SU-DHL-6 (cell line): ENCODE results near the gene TLK2.

Source experiments
- H2AFZ ChIP-seq: fragments of 200-600 bp; sonication (generic); 2 replicates; pipeline ENCODE4 v1.6.1; 2014; ENCODE audit warnings: low read depth, mild to moderate bottlenecking, moderate library complexity, mixed read lengths, antibody characterized with exemption, low read length; ENCODE audit not compliant: severe bottlenecking
- H3F3A ChIP-seq: fragments of 200-600 bp; shearing (Covaris generic); 2 replicates; pipeline ENCODE4 v1.6.0; 2016; ENCODE audit warnings: antibody characterized with exemption, mild to moderate bottlenecking; ENCODE audit not compliant: insufficient read depth
- H3K27ac ChIP-seq: fragments of 200-600 bp; sonication (generic); 2 replicates; pipeline ENCODE4 v1.5.1; 2016; ENCODE audit warnings: low read depth, mild to moderate bottlenecking, low read length, moderate library complexity, mixed read lengths
- H3K27me3 ChIP-seq: fragments of 200-600 bp; sonication (generic), shearing (Covaris generic); 2 replicates; pipeline ENCODE4 v1.6.0; 2014; ENCODE audit warnings: mild to moderate bottlenecking, low read length
- H3K36me3 ChIP-seq: fragments of 200-600 bp; sonication (generic); 2 replicates; pipeline ENCODE4 v1.6.1; 2014; ENCODE audit warnings: mild to moderate bottlenecking, low read length, mixed read lengths
- H3K4me2 ChIP-seq: fragments of 300-600, 200-600 bp; shearing (Covaris generic), sonication (generic); 2 replicates; pipeline ENCODE4 v1.6.0; 2014; ENCODE audit warnings: low read length, low read depth, mild to moderate bottlenecking; ENCODE audit not compliant: poor library complexity, severe bottlenecking
- H3K4me3 ChIP-seq: fragments of 200-600 bp; sonication (generic); 2 replicates; pipeline ENCODE4 v1.5.1; 2014; ENCODE audit warnings: antibody characterized with exemption, low read length, mild to moderate bottlenecking, mixed read lengths; ENCODE audit not compliant: insufficient read depth, poor library complexity, severe bottlenecking
- H3K79me2 ChIP-seq: fragments of 200-600 bp; sonication (generic); 2 replicates; pipeline ENCODE4 v1.6.1; 2014; ENCODE audit warnings: mild to moderate bottlenecking, low read length, moderate library complexity; ENCODE audit not compliant: insufficient read depth
- H3K9ac ChIP-seq: fragments of 200-600 bp; sonication (generic); 2 replicates; pipeline ENCODE4 v1.7.0; 2014; ENCODE audit warnings: mild to moderate bottlenecking, low read length
- H3K9me2 ChIP-seq: fragments of 200-600 bp; sonication (generic); replicated peaks from 2 replicates; pipeline ENCODE4 v1.6.1; 2014; ENCODE audit warnings: low read length; ENCODE audit not compliant: insufficient read depth
- H3K9me3 ChIP-seq: fragments of 200-600 bp; sonication (generic); 2 replicates; pipeline ENCODE4 v1.6.1; 2014; ENCODE audit warnings: low read length, mixed read lengths; ENCODE audit not compliant: insufficient read depth
- H4K20me1 ChIP-seq: fragments of 200-600 bp; sonication (generic); 2 replicates; pipeline ENCODE4 v1.6.1; 2014; ENCODE audit warnings: low read depth, mild to moderate bottlenecking, antibody characterized with exemption, low read length, moderate library complexity, mixed read lengths
- EZH2phosphoT487 ChIP-seq: fragments of 200-600 bp; sonication (generic), shearing (Covaris generic); conservative IDR thresholded peaks from 2 replicates; pipeline ENCODE4 v1.6.1; 2018; ENCODE audit warnings: mild to moderate bottlenecking, antibody characterized with exemption, low read length, moderate library complexity, mixed read lengths
- TF ChIP-seq, protein P1 (sequence below): fragments of 200-600 bp; sonication (generic); IDR thresholded peaks from one replicate; pipeline ENCODE4 v1.5.1; 2017; ENCODE audit warnings: antibody characterized with exemption, mild to moderate bottlenecking, low read length, moderate library complexity; ENCODE audit not compliant: insufficient read depth, poor library complexity, severe bottlenecking

TLK2 gene

DNA sequence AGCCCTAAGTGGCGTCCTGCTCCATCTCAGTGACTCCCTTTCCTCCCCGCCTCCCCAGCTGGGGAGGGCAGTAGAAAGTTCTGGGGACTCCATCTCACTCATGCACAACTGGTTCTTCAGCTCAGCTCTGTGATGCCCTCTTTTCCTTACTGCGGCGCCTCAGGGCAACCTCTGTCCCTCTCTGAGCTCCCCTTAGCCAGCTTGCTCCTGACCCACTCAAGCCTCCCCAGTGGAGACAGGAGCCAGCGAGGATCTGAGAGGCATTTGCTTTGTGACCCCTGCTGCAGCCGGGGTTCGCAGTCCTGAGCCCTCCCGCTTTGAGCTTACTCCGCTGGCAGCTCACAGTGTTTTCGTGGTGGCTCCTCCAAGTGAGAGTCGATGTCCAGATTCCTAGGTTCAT, 142.6 kb downstream of the TLK2 start:
- H3F3A ChIP-seq = no peaks in the 10 kb centered on the region
- TF ChIP-seq, protein P1, sequence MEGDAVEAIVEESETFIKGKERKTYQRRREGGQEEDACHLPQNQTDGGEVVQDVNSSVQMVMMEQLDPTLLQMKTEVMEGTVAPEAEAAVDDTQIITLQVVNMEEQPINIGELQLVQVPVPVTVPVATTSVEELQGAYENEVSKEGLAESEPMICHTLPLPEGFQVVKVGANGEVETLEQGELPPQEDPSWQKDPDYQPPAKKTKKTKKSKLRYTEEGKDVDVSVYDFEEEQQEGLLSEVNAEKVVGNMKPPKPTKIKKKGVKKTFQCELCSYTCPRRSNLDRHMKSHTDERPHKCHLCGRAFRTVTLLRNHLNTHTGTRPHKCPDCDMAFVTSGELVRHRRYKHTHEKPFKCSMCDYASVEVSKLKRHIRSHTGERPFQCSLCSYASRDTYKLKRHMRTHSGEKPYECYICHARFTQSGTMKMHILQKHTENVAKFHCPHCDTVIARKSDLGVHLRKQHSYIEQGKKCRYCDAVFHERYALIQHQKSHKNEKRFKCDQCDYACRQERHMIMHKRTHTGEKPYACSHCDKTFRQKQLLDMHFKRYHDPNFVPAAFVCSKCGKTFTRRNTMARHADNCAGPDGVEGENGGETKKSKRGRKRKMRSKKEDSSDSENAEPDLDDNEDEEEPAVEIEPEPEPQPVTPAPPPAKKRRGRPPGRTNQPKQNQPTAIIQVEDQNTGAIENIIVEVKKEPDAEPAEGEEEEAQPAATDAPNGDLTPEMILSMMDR = no peak
- no peak for TF ChIP-seq EZH2phosphoT487
- H3K9ac ChIP-seq = no peak overlapping the region
- no peaks in the 10 kb centered on the region for H3K27me3 ChIP-seq
- no peak overlapping the region for H3K27ac ChIP-seq
- no peaks in the 10 kb centered on the region for H4K20me1 ChIP-seq
- H3K4me2 ChIP-seq = no peak overlapping the region
- no peak overlapping the region for H2AFZ ChIP-seq
- no peaks in the 10 kb centered on the region for H3K36me3 ChIP-seq
- no peaks in the 10 kb centered on the region for H3K9me3 ChIP-seq
- H3K79me2 ChIP-seq = no peaks in the 10 kb centered on the region
- H3K9me2 ChIP-seq = no peaks in the 10 kb centered on the region
- no peak overlapping the region for H3K4me3 ChIP-seq

DNA sequence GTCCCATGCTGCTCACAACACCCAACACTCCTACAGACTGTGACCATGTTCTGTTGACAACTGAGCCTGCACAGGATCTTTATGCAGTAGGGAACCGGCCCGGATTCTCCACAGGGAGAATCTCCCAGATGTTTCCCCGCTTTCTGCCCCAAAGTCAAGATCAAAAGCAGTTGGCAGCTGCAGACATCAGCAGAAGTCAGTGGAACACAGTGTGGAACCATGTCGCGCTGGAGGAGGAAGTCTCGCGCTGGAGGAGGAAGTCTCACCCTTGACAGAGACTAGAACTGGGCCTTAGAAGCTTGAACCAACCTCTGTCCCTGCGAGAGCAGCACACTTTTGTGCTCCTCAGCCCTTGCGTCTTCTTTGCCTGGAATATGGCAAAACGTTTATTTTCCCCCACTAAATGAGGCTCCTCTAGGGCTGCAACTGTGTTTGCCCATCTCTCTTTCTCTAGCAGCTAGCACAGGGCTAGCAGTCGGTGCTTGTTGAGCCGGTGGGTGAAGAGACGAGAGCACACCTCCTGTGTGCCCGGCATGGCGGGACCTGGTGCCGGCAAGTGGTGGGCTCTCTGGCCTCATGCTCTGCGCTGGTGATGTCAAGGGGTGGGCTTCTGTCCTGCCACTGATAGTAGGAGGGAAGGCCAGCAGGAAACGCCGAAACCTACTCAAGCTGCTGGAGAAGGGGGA, 146.7 kb downstream of the TLK2 start:
- Histone ChIP-seq H3K27me3 (no peaks in the 10 kb centered on the region), H3F3A (no peaks in the 10 kb centered on the region), H3K4me3 (no peak overlapping the region), H3K9ac (no peak overlapping the region), H2AFZ (no peak overlapping the region), H3K36me3 (no peaks in the 10 kb centered on the region), H3K4me2 (no peak overlapping the region), H3K9me3 (no peaks in the 10 kb centered on the region), H3K27ac (no peak overlapping the region), H4K20me1 (no peaks in the 10 kb centered on the region), H3K9me2 (no peaks in the 10 kb centered on the region), H3K79me2 (no peaks in the 10 kb centered on the region)
- no peak for TF ChIP-seq EZH2phosphoT487
- TF ChIP-seq, protein P1 = no peak

DNA sequence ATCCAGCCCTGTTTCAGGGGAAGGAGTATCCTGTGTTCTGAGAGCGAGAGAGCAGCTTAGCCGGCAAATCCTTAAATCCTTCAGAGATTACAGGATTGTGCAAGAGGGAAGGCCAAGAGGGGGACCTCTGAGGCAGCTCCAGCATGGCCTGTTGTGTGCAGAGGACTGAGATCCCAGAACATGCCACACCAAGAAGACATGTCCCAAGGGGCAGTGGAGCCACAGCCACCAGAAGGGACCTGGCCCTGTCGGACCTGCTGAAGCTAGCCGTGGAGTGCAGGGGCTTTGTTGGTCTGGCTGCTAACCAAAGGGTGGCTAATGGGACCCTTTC, 147.2 kb downstream of the TLK2 start:
- H4K20me1 ChIP-seq = no peaks in the 10 kb centered on the region
- H3K9me2 ChIP-seq = no peaks in the 10 kb centered on the region
- no peak overlapping the region for H3K4me3 ChIP-seq
- H3K27ac ChIP-seq = no peak overlapping the region
- no peaks in the 10 kb centered on the region for H3K36me3 ChIP-seq
- H3F3A ChIP-seq = no peaks in the 10 kb centered on the region
- TF ChIP-seq, protein P1 = no peak
- TF ChIP-seq EZH2phosphoT487 = no peak
- no peaks in the 10 kb centered on the region for H3K27me3 ChIP-seq
- no peaks in the 10 kb centered on the region for H3K79me2 ChIP-seq
- H3K4me2 ChIP-seq = no peak overlapping the region
- no peaks in the 10 kb centered on the region for H3K9me3 ChIP-seq
- no peak overlapping the region for H2AFZ ChIP-seq
- no peak overlapping the region for H3K9ac ChIP-seq
